Regular cardiac myocyte (primary cell): ENCODE data around the gene ZNF490. TPM values are rescaled to one million over a fixed set of nuclear protein-coding genes. Genes with fewer than 3 reads are reported as not detected.

Source experiments
- total RNA-seq: library from RNA; depleted of rRNA; stranded (reverse); fragments of >200 nt; gene quantifications from 2 replicates; pipeline ENCODE4 v1.2.3, GENCODE V29; 2014

The ZNF490 gene
- 7.3 and 10.9 TPM in 2 replicates for total RNA-seq

GRCh38 chr19:12610540-12611360 lies at the start of gene ZNF490, which contains the start of gene ZNF791:
ZNF490 (minus strand) TSS chr19:12610813; CDS start chr19:12610680, 133 bp downstream.
ZNF791 (plus strand) TSS chr19:12610920; CDS start chr19:12611080, 160 bp downstream.

DNA sequence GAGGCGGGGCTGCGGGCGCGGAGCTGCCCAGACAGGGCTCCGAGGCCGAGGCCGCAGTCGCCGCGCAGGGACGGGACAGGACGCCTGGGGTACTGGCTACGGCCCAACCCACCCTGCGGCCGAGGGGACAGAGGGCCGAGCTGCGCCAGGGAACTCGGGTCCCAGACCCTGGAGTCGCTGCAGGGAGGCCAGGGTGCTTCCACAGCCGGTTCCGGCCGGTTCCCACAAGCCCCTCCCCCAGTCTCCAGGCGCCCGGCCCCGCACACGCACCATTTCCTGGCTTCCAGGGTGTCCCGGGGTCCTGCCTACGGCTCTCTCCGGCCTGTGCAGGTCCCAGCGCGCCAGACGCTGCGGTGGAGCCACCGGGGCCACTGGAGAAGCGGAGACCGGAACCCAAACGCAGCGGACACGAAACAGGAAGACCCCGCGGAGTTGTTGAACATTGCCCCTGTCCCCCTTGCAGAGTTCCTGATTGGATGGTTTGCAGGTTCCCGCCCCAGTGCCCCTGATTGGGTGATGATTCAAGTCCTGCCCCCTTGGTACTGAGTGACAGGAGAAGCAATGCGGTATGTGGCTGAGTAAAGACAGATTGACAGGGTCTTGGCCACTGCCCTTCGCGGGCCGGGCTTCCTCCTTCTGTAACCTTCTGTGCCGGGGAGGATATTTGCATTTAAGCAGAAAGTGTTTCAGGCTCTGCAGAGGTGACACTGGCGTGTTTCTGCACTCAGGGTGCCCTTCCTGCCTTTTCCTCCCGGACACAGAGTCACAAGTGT lies 59.4 kb downstream of the ZNF490 start, which contains the start of gene ZNF564:
Gene ZNF564, minus strand, starts transcription at position 423 of the 773 bp plus-strand sequence. Its CDS starts 150 bp downstream, at position 273.

Other genes starting within 250 kb of the ZNF490 start
- gene ZNF442, start 245.1 kb downstream of the ZNF490 start, total RNA-seq, result 6.3 and 12.7 TPM in 2 replicates
- gene ZNF799, start 209.5 kb downstream of the ZNF490 start, total RNA-seq, result 4.2 and 5.0 TPM in 2 replicates
- gene ZNF443, start 169.8 kb downstream of the ZNF490 start, total RNA-seq, result 3.7 and 3.8 TPM in 2 replicates
- 3.1 and 5.9 TPM in 2 replicates for gene ZNF709, start 126.0 kb downstream of the ZNF490 start, total RNA-seq
- gene ZNF564, start 59.3 kb downstream of the ZNF490 start, total RNA-seq, result 8.6 and 11.6 TPM in 2 replicates
- 15.9 and 17.5 TPM in 2 replicates for gene ZNF791, start 107 bp upstream of the ZNF490 start, total RNA-seq
- 13.8 and 32.4 TPM in 2 replicates for gene MAN2B1, start 55.9 kb upstream of the ZNF490 start, total RNA-seq
- 9.9 and 11.3 TPM in 2 replicates for gene WDR83, start 56.0 kb upstream of the ZNF490 start, total RNA-seq
- 58.6 and 74.8 TPM in 2 replicates for gene DHPS, start 71.1 kb upstream of the ZNF490 start, total RNA-seq
- not detected in 2 replicates for gene GNG14, start 77.2 kb upstream of the ZNF490 start, total RNA-seq
- gene FBXW9, start 85.8 kb upstream of the ZNF490 start, total RNA-seq, result 3.7 and 7.9 TPM in 2 replicates
- gene TNPO2, start 113.1 kb upstream of the ZNF490 start, total RNA-seq, result 27.0 and 27.1 TPM in 2 replicates
- 121 and 222 TPM in 2 replicates for gene TRIR, start 123.9 kb upstream of the ZNF490 start, total RNA-seq
- gene GET3, start 126.7 kb upstream of the ZNF490 start, total RNA-seq, result 79.8 and 154 TPM in 2 replicates
- not detected in 2 replicates for gene BEST2, start 141.0 kb upstream of the ZNF490 start, total RNA-seq
- 11.1 and 18.3 TPM in 2 replicates for gene HOOK2, start 164.7 kb upstream of the ZNF490 start, total RNA-seq
- 78.2 and 101 TPM in 2 replicates for gene JUNB, start 180.7 kb upstream of the ZNF490 start, total RNA-seq
- 184 and 196 TPM in 2 replicates for gene PRDX2, start 191.0 kb upstream of the ZNF490 start, total RNA-seq
- gene THSD8, start 191.3 kb upstream of the ZNF490 start, total RNA-seq, result not detected in 2 replicates
- gene RNASEH2A, start 195.8 kb upstream of the ZNF490 start, total RNA-seq, result 10.1 and 78.6 TPM in 2 replicates
- not detected in 2 replicates for gene RTBDN, start 223.8 kb upstream of the ZNF490 start, total RNA-seq
- gene MAST1, start 227.7 kb upstream of the ZNF490 start, total RNA-seq, result 3.4 TPM in 1 of 2 replicates, not detected in the other